HEK293 (cell line): ENCODE results near the gene GNAI2.

Source experiments
- CTCF ChIA-PET: fragments of 350-600 bp; formaldehyde crosslinking; extraction: SDS; loops from one replicate; lab custom pipeline; 2021; ENCODE audit warnings: antibody characterized with exemption; lab: Yijun Ruan, JAX
- POLR2A ChIA-PET: fragments of 300-600 bp; formaldehyde crosslinking; extraction: SDS; loops from one replicate; lab custom pipeline; 2020; ENCODE audit warnings: antibody characterized with exemption, inconsistent platforms; lab: Yijun Ruan, JAX
- H3K27ac ChIP-seq: fragments of 200-500 bp; sonication (Bioruptor generic); 2 replicates; pipeline ENCODE4 v1.5.1; 2014; ENCODE audit warnings: low read depth, low read length, control low read depth, inconsistent platforms; ENCODE audit errors: extremely low read depth
- H3K36me3 ChIP-seq, 2 experiments: fragments of 200-500 bp in 1 of 2; sonication (Bioruptor generic) in 1 of 2; 1 replicate in 1 of 2; 2 replicates in 1 of 2; pipeline ENCODE4 v1.5.1; 2014 to 2017; ENCODE audit warnings: inconsistent platforms in 2 of 2, low read length in 2 of 2; ENCODE audit not compliant: control insufficient read depth in 2 of 2, insufficient read depth in 1 of 2
- H3K4me1 ChIP-seq: fragments of 200-500 bp; sonication (Bioruptor generic); 2 replicates; pipeline ENCODE4 v1.5.1; 2014; ENCODE audit warnings: mild to moderate bottlenecking, low read length, inconsistent platforms; ENCODE audit not compliant: control insufficient read depth, insufficient read depth
- H3K4me3 ChIP-seq: 2 replicates; pipeline ENCODE4 v1.5.1; 2011; ENCODE audit warnings: low read depth, mild to moderate bottlenecking, control low read depth, low read length, moderate library complexity
- H3K9me3 ChIP-seq: fragments of 200-500 bp; sonication (Bioruptor generic); 2 replicates; pipeline ENCODE4 v1.5.1; 2014; ENCODE audit warnings: low read depth, low read length, inconsistent platforms; ENCODE audit not compliant: control insufficient read depth, insufficient read depth
- HOXD13 ChIP-seq: sonication (generic); formaldehyde crosslinking; IDR thresholded peaks from 2 replicates; pipeline ENCODE4 v1.8.0; 2022; ENCODE audit warnings: missing genetic modification reagents, borderline replicate concordance
- SCRT1 ChIP-seq: fragments of 450-650 bp; formaldehyde crosslinking; IDR thresholded peaks from 2 replicates; pipeline ENCODE4 v1.5.1; 2016; ENCODE audit warnings: missing biosample characterization, missing genetic modification characterization, borderline replicate concordance
- SETDB1 ChIP-seq: IDR thresholded peaks from one replicate; pipeline ENCODE4 v1.6.1; 2017; ENCODE audit warnings: mild to moderate bottlenecking, low read length, moderate library complexity, mixed read lengths; ENCODE audit not compliant: insufficient read length
- ZBTB20 ChIP-seq: fragments of 450-650 bp; formaldehyde crosslinking; IDR thresholded peaks from 2 replicates; pipeline ENCODE4 v1.5.1; 2016; ENCODE audit warnings: missing biosample characterization, missing genetic modification characterization
- ZEB2 ChIP-seq: fragments of 450-650 bp; formaldehyde crosslinking; IDR thresholded peaks from 2 replicates; pipeline ENCODE4 v1.5.1; 2016; ENCODE audit warnings: missing biosample characterization, missing genetic modification characterization
- ZNF132 ChIP-seq: fragments of 450-650 bp; formaldehyde crosslinking; IDR thresholded peaks from 2 replicates; pipeline ENCODE4 v1.5.1; 2017; ENCODE audit warnings: missing biosample characterization, missing genetic modification characterization, borderline replicate concordance
- ZNF211 ChIP-seq: fragments of 450-650 bp; formaldehyde crosslinking; IDR thresholded peaks from 2 replicates; pipeline ENCODE4 v1.5.1; 2016; ENCODE audit warnings: low read depth, missing biosample characterization, missing genetic modification characterization
- ZNF24 ChIP-seq: fragments of 450-650 bp; formaldehyde crosslinking; IDR thresholded peaks from 2 replicates; pipeline ENCODE4 v1.5.1; 2016; ENCODE audit warnings: missing biosample characterization, missing genetic modification characterization
- ZNF266 ChIP-seq: fragments of 450-650 bp; formaldehyde crosslinking; IDR thresholded peaks from 2 replicates; pipeline ENCODE4 v1.5.1; 2016; ENCODE audit warnings: missing biosample characterization, missing genetic modification characterization, low read depth
- ZNF366 ChIP-seq: fragments of 450-650 bp; formaldehyde crosslinking; conservative IDR thresholded peaks from 2 replicates; pipeline ENCODE4 v1.5.1; 2016; ENCODE audit warnings: missing biosample characterization, missing genetic modification characterization
- ZNF473 ChIP-seq: fragments of 450-650 bp; formaldehyde crosslinking; IDR thresholded peaks from 2 replicates; pipeline ENCODE4 v1.5.1; 2017; ENCODE audit warnings: missing biosample characterization, missing genetic modification characterization
- ZNF561 ChIP-seq: fragments of 450-650 bp; IDR thresholded peaks from 2 replicates; pipeline ENCODE4 v1.5.1; 2018; ENCODE audit warnings: missing biosample characterization, missing genetic modification characterization, borderline replicate concordance
- ZNF610 ChIP-seq: fragments of 450-650 bp; formaldehyde crosslinking; IDR thresholded peaks from 2 replicates; pipeline ENCODE4 v1.5.1; 2016; ENCODE audit warnings: missing biosample characterization, missing genetic modification characterization, borderline replicate concordance
- ZNF623 ChIP-seq: fragments of 450-650 bp; formaldehyde crosslinking; IDR thresholded peaks from 2 replicates; pipeline ENCODE4 v1.5.1; 2016; ENCODE audit warnings: missing biosample characterization, missing genetic modification characterization
- ZNF626 ChIP-seq: fragments of 450-650 bp; sonication (Bioruptor Pico); formaldehyde crosslinking; IDR thresholded peaks from 2 replicates; pipeline ENCODE4 v1.5.1; 2018; ENCODE audit warnings: missing biosample characterization, missing genetic modification characterization, inconsistent platforms
- ZNF654 ChIP-seq: fragments of 450-650 bp; formaldehyde crosslinking; IDR thresholded peaks from 2 replicates; pipeline ENCODE4 v1.5.1; 2016; ENCODE audit warnings: low read depth, missing biosample characterization, missing genetic modification characterization
- ZNF660 ChIP-seq: fragments of 450-650 bp; IDR thresholded peaks from 2 replicates; pipeline ENCODE4 v1.5.1; 2018; ENCODE audit warnings: missing biosample characterization, mild to moderate bottlenecking, missing genetic modification characterization
- ZNF677 ChIP-seq: fragments of 450-650 bp; IDR thresholded peaks from 2 replicates; pipeline ENCODE4 v1.5.0; 2018; ENCODE audit warnings: missing biosample characterization, mild to moderate bottlenecking, missing genetic modification characterization, moderate library complexity
- ZNF777 ChIP-seq: fragments of 450-650 bp; formaldehyde crosslinking; IDR thresholded peaks from 2 replicates; pipeline ENCODE4 v1.5.1; 2017; ENCODE audit warnings: missing biosample characterization, missing genetic modification characterization, borderline replicate concordance
- ZSCAN16 ChIP-seq: fragments of 450-650 bp; formaldehyde crosslinking; IDR thresholded peaks from 2 replicates; pipeline ENCODE4 v1.5.1; 2016; ENCODE audit warnings: missing biosample characterization, missing genetic modification characterization
- TF ChIP-seq, protein P1 (sequence below): fragments of 450-650 bp; formaldehyde crosslinking; IDR thresholded peaks from 2 replicates; pipeline ENCODE4 v1.5.1; 2016; ENCODE audit warnings: missing biosample characterization, missing genetic modification characterization
- TF ChIP-seq, protein P2 (sequence below): fragments of 450-650 bp; formaldehyde crosslinking; IDR thresholded peaks from 2 replicates; pipeline ENCODE4 v1.5.1; 2016; ENCODE audit warnings: missing biosample characterization, missing genetic modification characterization, low read depth

GNAI2 gene

DNA sequence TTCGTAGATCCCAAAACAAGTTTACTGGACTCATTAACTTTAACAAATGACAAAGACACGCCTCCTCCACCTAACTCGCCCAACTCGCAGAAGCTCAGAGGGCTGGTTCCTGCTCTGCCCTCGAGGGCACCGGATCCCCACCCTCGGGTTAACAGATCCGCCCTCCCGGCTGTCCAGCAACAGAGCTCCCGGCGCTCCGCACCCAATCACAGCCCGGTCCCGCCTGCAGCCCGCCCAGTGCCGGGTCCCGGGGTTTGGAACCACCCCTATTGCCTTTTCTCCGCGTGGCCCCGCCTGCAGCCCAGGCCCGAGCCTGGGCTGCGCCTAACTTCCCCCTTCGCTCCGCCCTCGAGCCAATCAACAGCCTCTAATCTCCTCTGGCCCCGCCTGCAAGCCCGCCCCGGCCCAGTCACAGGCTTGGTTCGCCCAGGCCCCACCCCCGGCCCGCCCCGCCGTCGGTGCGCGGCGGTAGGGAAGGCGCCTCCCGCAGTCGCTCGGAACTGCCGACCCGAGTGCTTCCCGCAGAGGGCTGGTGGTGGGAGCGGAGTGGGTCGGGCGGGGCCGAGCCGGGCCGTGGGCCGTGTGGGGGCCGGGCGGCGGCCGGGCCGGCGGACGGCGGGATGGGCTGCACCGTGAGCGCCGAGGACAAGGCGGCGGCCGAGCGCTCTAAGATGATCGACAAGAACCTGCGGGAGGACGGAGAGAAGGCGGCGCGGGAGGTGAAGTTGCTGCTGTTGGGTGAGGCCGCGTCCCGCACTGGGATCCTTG is at the start of gene GNAI2 (continued):
- TF ChIP-seq, protein P1, sequence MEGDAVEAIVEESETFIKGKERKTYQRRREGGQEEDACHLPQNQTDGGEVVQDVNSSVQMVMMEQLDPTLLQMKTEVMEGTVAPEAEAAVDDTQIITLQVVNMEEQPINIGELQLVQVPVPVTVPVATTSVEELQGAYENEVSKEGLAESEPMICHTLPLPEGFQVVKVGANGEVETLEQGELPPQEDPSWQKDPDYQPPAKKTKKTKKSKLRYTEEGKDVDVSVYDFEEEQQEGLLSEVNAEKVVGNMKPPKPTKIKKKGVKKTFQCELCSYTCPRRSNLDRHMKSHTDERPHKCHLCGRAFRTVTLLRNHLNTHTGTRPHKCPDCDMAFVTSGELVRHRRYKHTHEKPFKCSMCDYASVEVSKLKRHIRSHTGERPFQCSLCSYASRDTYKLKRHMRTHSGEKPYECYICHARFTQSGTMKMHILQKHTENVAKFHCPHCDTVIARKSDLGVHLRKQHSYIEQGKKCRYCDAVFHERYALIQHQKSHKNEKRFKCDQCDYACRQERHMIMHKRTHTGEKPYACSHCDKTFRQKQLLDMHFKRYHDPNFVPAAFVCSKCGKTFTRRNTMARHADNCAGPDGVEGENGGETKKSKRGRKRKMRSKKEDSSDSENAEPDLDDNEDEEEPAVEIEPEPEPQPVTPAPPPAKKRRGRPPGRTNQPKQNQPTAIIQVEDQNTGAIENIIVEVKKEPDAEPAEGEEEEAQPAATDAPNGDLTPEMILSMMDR, result no peak
- TF ChIP-seq ZNF660 (tag by site-specific recombination) (peak; percentile 25; the same call in 1 of the 2 replicates), ZNF211 (tag by site-specific recombination) (no peak), ZNF654 (tag by site-specific recombination) (no peak), ZNF266 (tag by site-specific recombination) (no peak), ZSCAN16 (tag by site-specific recombination) (0 out of 2 replicates have a peak, but pooled peaks have one; percentile 36), ZEB2 (tag by site-specific recombination) (peak; percentile 63; the same call in 1 of the 2 replicates), ZNF777 (no peak), ZNF366 (tag by site-specific recombination) (no peak), ZNF24 (no peak), ZNF623 (tag by site-specific recombination) (no peak), SCRT1 (tag by site-specific recombination) (no peak), ZNF610 (tag by site-specific recombination) (no peak), ZNF561 (tag by site-specific recombination) (peak; percentile 43; the same call in 1 of the 2 replicates)
- TF ChIP-seq, protein P2, sequence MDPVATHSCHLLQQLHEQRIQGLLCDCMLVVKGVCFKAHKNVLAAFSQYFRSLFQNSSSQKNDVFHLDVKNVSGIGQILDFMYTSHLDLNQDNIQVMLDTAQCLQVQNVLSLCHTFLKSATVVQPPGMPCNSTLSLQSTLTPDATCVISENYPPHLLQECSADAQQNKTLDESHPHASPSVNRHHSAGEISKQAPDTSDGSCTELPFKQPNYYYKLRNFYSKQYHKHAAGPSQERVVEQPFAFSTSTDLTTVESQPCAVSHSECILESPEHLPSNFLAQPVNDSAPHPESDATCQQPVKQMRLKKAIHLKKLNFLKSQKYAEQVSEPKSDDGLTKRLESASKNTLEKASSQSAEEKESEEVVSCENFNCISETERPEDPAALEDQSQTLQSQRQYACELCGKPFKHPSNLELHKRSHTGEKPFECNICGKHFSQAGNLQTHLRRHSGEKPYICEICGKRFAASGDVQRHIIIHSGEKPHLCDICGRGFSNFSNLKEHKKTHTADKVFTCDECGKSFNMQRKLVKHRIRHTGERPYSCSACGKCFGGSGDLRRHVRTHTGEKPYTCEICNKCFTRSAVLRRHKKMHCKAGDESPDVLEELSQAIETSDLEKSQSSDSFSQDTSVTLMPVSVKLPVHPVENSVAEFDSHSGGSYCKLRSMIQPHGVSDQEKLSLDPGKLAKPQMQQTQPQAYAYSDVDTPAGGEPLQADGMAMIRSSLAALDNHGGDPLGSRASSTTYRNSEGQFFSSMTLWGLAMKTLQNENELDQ (tag by site-specific recombination), result no peak

DNA sequence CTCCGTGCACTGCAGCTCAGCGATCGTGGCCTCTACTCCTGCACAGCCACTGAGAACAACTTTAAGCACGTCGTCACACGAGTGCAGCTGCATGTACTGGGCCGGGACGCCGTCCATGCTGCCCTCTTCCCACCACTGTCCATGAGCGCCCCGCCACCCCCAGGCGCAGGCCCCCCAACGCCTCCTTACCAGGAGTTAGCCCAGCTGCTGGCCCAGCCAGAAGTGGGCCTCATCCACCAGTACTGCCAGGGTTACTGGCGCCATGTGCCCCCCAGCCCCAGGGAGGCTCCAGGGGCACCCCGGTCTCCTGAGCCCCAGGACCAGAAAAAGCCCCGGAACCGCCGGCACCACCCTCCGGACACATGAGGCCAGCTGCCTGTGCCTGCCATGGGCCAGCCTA is 48.3 kb upstream of the GNAI2 start:
- ChIA-PET POLR2A (interaction anchor here (0.5 kb wide), 1 partner anchor 1502 kb away, joined by 3 read pairs; the partner anchor contains the start of gene NCKIPSD), CTCF (interaction anchor here (1.4 to 2.1 kb wide), 2 partner anchors 38 to 66 kb away, joined by 4 to 29 read pairs; no protein-coding TSS in a partner anchor)
- H3K36me3 ChIP-seq, result peaks cover 0 to 39% of the 10 kb centered on the region in 2 experiments; a peak in 1 of 3 replicates
- no peak for TF ChIP-seq ZNF626 (tag by site-specific recombination)
- TF ChIP-seq ZBTB20 (tag by site-specific recombination), result no peak
- no peak for TF ChIP-seq HOXD13 (CRISPR knock-in tag)
- no peak for TF ChIP-seq ZNF132 (tag by site-specific recombination)
- no peak for TF ChIP-seq ZNF473 (tag by site-specific recombination)
- no peak for TF ChIP-seq ZNF677
- TF ChIP-seq ZSCAN16 (tag by site-specific recombination), result no peak
- no peak for TF ChIP-seq SETDB1
- H3K27ac ChIP-seq, result no peak overlapping the region
- H3K4me1 ChIP-seq, result no peaks in the 10 kb centered on the region
- no peaks in the 10 kb centered on the region for H3K9me3 ChIP-seq
- H3K4me3 ChIP-seq, result no peak overlapping the region
